ENCODE measurements around the gene JAM3.

Gene JAM3

DNA sequence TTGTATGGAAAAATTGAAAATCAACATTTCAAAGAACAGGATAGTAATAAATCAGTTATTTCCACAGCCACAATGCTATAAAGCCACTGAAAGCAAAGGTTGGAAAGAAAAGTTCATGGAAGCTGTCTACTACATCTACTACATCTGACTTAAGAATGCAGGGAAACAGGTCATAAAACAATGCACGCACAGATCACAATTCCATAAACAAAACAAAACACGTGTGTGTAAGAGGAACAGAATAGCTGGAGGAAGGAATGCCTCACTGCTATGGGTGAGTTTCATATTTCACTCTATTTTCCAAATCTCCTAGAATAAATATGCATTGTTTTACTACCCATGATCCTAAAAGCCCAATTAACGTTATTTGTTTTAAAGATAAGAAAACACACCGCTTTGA is 88.6 kb downstream of the JAM3 start:
- peaks cover 2% of the 10 kb centered on the region for H3K79me1 ChIP-seq (replicated peaks; ENCODE audit: low read length, poor library complexity, severe bottlenecking)
- DNase-seq, result no peak
- H3K23ac ChIP-seq (ENCODE audit: low read length in 2 of 2), result no peak overlapping the region
- no peak overlapping the region for H4K8ac ChIP-seq (ENCODE audit: low read length)
- H3K4me2 ChIP-seq (ENCODE audit: low read length, poor library complexity, severe bottlenecking), result no peak overlapping the region
- H3K36me3 ChIP-seq (ENCODE audit: control insufficient read depth in 1 of 2, insufficient read depth in 2 of 2, low read depth in 1 of 2, low read length in 2 of 2), result peaks cover 57 to 92% of the 10 kb centered on the region in 2 experiments
- no peak overlapping the region for H2BK120ac ChIP-seq (ENCODE audit: low read depth, low read length)
- H3K4ac ChIP-seq (ENCODE audit: low read depth in 1 of 2, low read length in 2 of 2), result no peak overlapping the region
- no peak overlapping the region for H2AFZ ChIP-seq (ENCODE audit: low read depth, low read length)
- no peaks in the 10 kb centered on the region for H3K27me3 ChIP-seq (ENCODE audit: control insufficient read depth in 1 of 2, insufficient read depth in 1 of 2, low read length in 2 of 2)
- H3K18ac ChIP-seq (ENCODE audit: low read depth in 1 of 2, low read length in 2 of 2), result no peak overlapping the region
- H3K4me1 ChIP-seq (ENCODE audit: control insufficient read depth, insufficient read depth, low read depth, low read length), result no peaks in the 10 kb centered on the region
- H3K9ac ChIP-seq (ENCODE audit: low read length), result no peak overlapping the region
- no peak overlapping the region for H2BK5ac ChIP-seq (ENCODE audit: low read depth, low read length, poor library complexity, severe bottlenecking)
- no peak overlapping the region for H3K14ac ChIP-seq (ENCODE audit: low read length in 2 of 2)
- WGBS, result 77% methylated on average over 2 of the region's 4 CpGs
- H2AK5ac ChIP-seq (ENCODE audit: low read length, severe bottlenecking), result no peak overlapping the region
- no peak overlapping the region for H4K91ac ChIP-seq (ENCODE audit: low read length)
- no peak overlapping the region for H3K27ac ChIP-seq (ENCODE audit: low read length, poor library complexity, severe bottlenecking)
- H3K9me3 ChIP-seq (ENCODE audit: control insufficient read depth, low read length), result no peaks in the 10 kb centered on the region
- no peak overlapping the region for H2BK15ac ChIP-seq (ENCODE audit: low read depth, poor library complexity, severe bottlenecking)
- no peak overlapping the region for H2BK12ac ChIP-seq (ENCODE audit: low read length in 2 of 2)
- H3K4me3 ChIP-seq (ENCODE audit: insufficient read depth in 1 of 2, low read depth in 1 of 2, low read length in 2 of 2), result no peak overlapping the region

DNA sequence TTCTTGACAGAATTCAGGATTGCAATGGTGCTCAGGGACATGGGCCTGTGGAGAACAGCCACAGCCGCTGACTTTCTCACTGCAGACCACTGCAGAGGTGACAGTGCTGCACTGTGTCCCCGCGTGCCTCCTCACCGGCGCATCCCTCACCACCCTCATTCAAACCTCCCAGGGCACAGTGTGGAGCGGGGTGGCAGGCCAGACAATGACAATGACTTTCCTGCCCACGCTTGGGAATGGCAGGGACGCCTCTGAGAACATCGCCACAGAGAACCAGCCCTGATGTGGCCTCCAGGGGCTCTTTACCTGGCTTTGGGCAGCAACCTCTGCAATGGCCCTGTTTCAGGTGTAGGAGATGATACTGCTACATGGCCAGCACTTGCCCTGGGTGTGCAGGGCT is 89.2 kb downstream of the JAM3 start:
- DNase-seq, result no peak
- Histone ChIP-seq H3K4me1 (ENCODE audit: control insufficient read depth, insufficient read depth, low read depth, low read length) (no peaks in the 10 kb centered on the region), H2BK12ac (ENCODE audit: low read length in 2 of 2) (no peak overlapping the region), H4K8ac (ENCODE audit: low read length) (no peak overlapping the region), H3K18ac (ENCODE audit: low read depth in 1 of 2, low read length in 2 of 2) (no peak overlapping the region), H2BK5ac (ENCODE audit: low read depth, low read length, poor library complexity, severe bottlenecking) (no peak overlapping the region), H2AK5ac (ENCODE audit: low read length, severe bottlenecking) (no peak overlapping the region), H3K27me3 (ENCODE audit: control insufficient read depth in 1 of 2, insufficient read depth in 1 of 2, low read length in 2 of 2) (no peaks in the 10 kb centered on the region), H3K9me3 (ENCODE audit: control insufficient read depth, low read length) (no peaks in the 10 kb centered on the region), H2BK15ac (ENCODE audit: low read depth, poor library complexity, severe bottlenecking) (no peak overlapping the region), H3K4me3 (ENCODE audit: insufficient read depth in 1 of 2, low read depth in 1 of 2, low read length in 2 of 2) (no peak overlapping the region), H3K23ac (ENCODE audit: low read length in 2 of 2) (no peak overlapping the region), H4K91ac (ENCODE audit: low read length) (no peak overlapping the region), H3K14ac (ENCODE audit: low read length in 2 of 2) (no peak overlapping the region), H3K79me1 (replicated peaks; ENCODE audit: low read length, poor library complexity, severe bottlenecking) (peaks cover 2% of the 10 kb centered on the region), H3K4ac (ENCODE audit: low read depth in 1 of 2, low read length in 2 of 2) (no peak overlapping the region), H3K9ac (ENCODE audit: low read length) (no peak overlapping the region), H3K36me3 (ENCODE audit: control insufficient read depth in 1 of 2, insufficient read depth in 2 of 2, low read depth in 1 of 2, low read length in 2 of 2) (peaks cover 57 to 89% of the 10 kb centered on the region in 2 experiments), H2BK120ac (ENCODE audit: low read depth, low read length) (no peak overlapping the region), H2AFZ (ENCODE audit: low read depth, low read length) (no peak overlapping the region), H3K27ac (ENCODE audit: low read length, poor library complexity, severe bottlenecking) (no peak overlapping the region), H3K4me2 (ENCODE audit: low read length, poor library complexity, severe bottlenecking) (no peak overlapping the region)
- 94% methylated on average over 9 of the region's 9 CpGs for WGBS

DNA sequence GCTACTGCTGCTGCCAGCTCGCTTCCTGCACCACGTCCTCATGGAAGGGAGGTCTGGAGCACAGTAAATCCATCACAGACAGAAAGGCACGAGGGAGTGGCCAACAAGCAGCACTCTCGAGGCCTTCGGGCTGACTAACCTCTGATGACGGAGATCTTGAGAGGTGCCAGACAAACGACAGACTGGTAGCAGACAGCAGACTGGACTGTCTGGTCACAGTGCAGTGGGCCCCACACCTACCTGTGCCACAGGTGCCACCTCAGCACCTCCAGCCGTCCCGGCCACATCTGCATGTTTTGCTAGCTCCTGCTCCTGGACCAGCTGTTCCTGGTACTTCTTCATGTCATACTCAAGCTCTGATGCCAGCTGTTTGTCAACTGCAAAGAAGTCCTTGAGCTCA is 90.8 kb downstream of the JAM3 start:
- H2AK5ac ChIP-seq (ENCODE audit: low read length, severe bottlenecking), result no peak overlapping the region
- H3K9ac ChIP-seq (ENCODE audit: low read length), result no peak overlapping the region
- no peaks in the 10 kb centered on the region for H3K9me3 ChIP-seq (ENCODE audit: control insufficient read depth, low read length)
- peaks cover 49 to 78% of the 10 kb centered on the region in 2 experiments for H3K36me3 ChIP-seq (ENCODE audit: control insufficient read depth in 1 of 2, insufficient read depth in 2 of 2, low read depth in 1 of 2, low read length in 2 of 2)
- no peak overlapping the region for H3K23ac ChIP-seq (ENCODE audit: low read length in 2 of 2)
- H2BK5ac ChIP-seq (ENCODE audit: low read depth, low read length, poor library complexity, severe bottlenecking), result no peak overlapping the region
- no peak overlapping the region for H4K8ac ChIP-seq (ENCODE audit: low read length)
- no peak overlapping the region for H2BK15ac ChIP-seq (ENCODE audit: low read depth, poor library complexity, severe bottlenecking)
- H3K4me1 ChIP-seq (ENCODE audit: control insufficient read depth, insufficient read depth, low read depth, low read length), result no peaks in the 10 kb centered on the region
- no peak overlapping the region for H3K4ac ChIP-seq (ENCODE audit: low read depth in 1 of 2, low read length in 2 of 2)
- no peak overlapping the region for H2AFZ ChIP-seq (ENCODE audit: low read depth, low read length)
- no peak overlapping the region for H2BK120ac ChIP-seq (ENCODE audit: low read depth, low read length)
- WGBS, result 91% methylated on average over 9 of the region's 9 CpGs
- H4K91ac ChIP-seq (ENCODE audit: low read length), result no peak overlapping the region
- no peak overlapping the region for H3K4me3 ChIP-seq (ENCODE audit: insufficient read depth in 1 of 2, low read depth in 1 of 2, low read length in 2 of 2)
- H3K79me1 ChIP-seq (replicated peaks; ENCODE audit: low read length, poor library complexity, severe bottlenecking), result peaks cover 2% of the 10 kb centered on the region
- H3K14ac ChIP-seq (ENCODE audit: low read length in 2 of 2), result no peak overlapping the region
- no peaks in the 10 kb centered on the region for H3K27me3 ChIP-seq (ENCODE audit: control insufficient read depth in 1 of 2, insufficient read depth in 1 of 2, low read length in 2 of 2)
- H3K27ac ChIP-seq (ENCODE audit: low read length, poor library complexity, severe bottlenecking), result no peak overlapping the region
- no peak overlapping the region for H2BK12ac ChIP-seq (ENCODE audit: low read length in 2 of 2)
- H3K18ac ChIP-seq (ENCODE audit: low read depth in 1 of 2, low read length in 2 of 2), result no peak overlapping the region
- DNase-seq, result no peak
- H3K4me2 ChIP-seq (ENCODE audit: low read length, poor library complexity, severe bottlenecking), result no peak overlapping the region

DNA sequence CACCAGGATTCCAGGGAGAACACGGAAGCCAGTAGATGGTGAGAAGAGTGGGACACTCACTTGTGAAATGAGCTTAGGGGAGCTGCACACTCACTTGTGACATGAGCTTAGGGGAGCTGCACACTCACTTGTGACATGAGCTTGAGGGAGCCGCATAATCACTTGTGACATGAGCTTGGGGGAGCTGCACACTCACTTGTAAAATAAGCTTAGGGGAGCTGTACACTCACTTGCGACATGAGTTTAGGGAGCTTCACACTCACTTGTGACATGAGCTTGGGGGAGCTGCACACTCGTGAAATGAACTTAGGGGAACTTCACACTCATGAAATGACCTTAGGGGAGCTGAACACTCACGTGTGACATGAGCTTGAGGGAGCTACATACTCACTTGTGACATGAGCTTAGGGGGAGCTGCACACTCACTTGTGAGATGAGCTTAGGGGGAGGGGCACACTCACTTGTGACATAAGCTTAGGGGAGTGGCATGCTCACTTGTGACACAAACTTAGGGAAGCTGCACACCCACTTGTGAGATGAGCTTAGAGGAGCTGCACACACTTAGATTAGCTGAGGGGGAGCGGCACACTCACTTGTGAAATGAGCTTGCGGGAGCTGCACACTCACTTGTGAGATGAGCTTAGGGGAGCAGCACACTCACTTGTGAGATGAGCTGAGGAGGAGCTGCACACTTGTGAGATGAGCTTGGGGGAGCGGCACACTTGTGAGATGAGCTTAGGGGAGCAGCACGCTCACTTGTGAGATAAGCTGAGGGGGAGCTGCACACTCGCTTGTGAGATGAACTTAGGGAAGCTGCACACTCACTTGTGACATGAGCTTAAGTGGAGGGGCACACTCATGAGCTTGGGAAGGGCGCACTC is 95.9 kb downstream of the JAM3 start:
- no peak for DNase-seq
- H2BK15ac ChIP-seq (ENCODE audit: low read depth, poor library complexity, severe bottlenecking), result no peak overlapping the region
- no peak overlapping the region for H3K18ac ChIP-seq (ENCODE audit: low read depth in 1 of 2, low read length in 2 of 2)
- no peak overlapping the region for H3K4me2 ChIP-seq (ENCODE audit: low read length, poor library complexity, severe bottlenecking)
- H3K4me1 ChIP-seq (ENCODE audit: control insufficient read depth, insufficient read depth, low read depth, low read length), result no peaks in the 10 kb centered on the region
- H3K9me3 ChIP-seq (ENCODE audit: control insufficient read depth, low read length), result no peaks in the 10 kb centered on the region
- no peaks in the 10 kb centered on the region for H3K27me3 ChIP-seq (ENCODE audit: control insufficient read depth in 1 of 2, insufficient read depth in 1 of 2, low read length in 2 of 2)
- no peak overlapping the region for H2BK5ac ChIP-seq (ENCODE audit: low read depth, low read length, poor library complexity, severe bottlenecking)
- H3K14ac ChIP-seq (ENCODE audit: low read length in 2 of 2), result no peak overlapping the region
- H2AFZ ChIP-seq (ENCODE audit: low read depth, low read length), result no peak overlapping the region
- no peak overlapping the region for H4K8ac ChIP-seq (ENCODE audit: low read length)
- H3K79me1 ChIP-seq (replicated peaks; ENCODE audit: low read length, poor library complexity, severe bottlenecking), result peaks cover 2% of the 10 kb centered on the region
- H3K4ac ChIP-seq (ENCODE audit: low read depth in 1 of 2, low read length in 2 of 2), result no peak overlapping the region
- no peak overlapping the region for H2BK120ac ChIP-seq (ENCODE audit: low read depth, low read length)
- H2AK5ac ChIP-seq (ENCODE audit: low read length, severe bottlenecking), result no peak overlapping the region
- H3K27ac ChIP-seq (ENCODE audit: low read length, poor library complexity, severe bottlenecking), result no peak overlapping the region
- H3K9ac ChIP-seq (ENCODE audit: low read length), result no peak overlapping the region
- H3K23ac ChIP-seq (ENCODE audit: low read length in 2 of 2), result no peak overlapping the region
- 96% methylated on average over 11 of the region's 11 CpGs for WGBS
- no peak overlapping the region for H3K4me3 ChIP-seq (ENCODE audit: insufficient read depth in 1 of 2, low read depth in 1 of 2, low read length in 2 of 2)
- no peak overlapping the region for H4K91ac ChIP-seq (ENCODE audit: low read length)
- no peak overlapping the region for H2BK12ac ChIP-seq (ENCODE audit: low read length in 2 of 2)
- peaks cover 50 to 60% of the 10 kb centered on the region in 2 experiments for H3K36me3 ChIP-seq (ENCODE audit: control insufficient read depth in 1 of 2, insufficient read depth in 2 of 2, low read depth in 1 of 2, low read length in 2 of 2)
